Liver (tissue), 3 donors: ENCODE measurements around the gene C2CD4D.

Experiments
- ATF3 ChIP-seq: IDR thresholded peaks from 2 replicates; pipeline ENCODE4 v1.6.1; 2016; ENCODE audit warnings: antibody characterized with exemption
- CTCF ChIP-seq: fragments of 150-350 bp; IDR thresholded peaks from 2 replicates; pipeline ENCODE4 v1.5.1; 2017; ENCODE audit warnings: improper control_type of control experiment, low read depth, low read length; ENCODE audit not compliant: missing input control
- EGR1 ChIP-seq, 2 donors: IDR thresholded peaks; 2 replicates each; pipeline ENCODE4 v1.6.1; 2016 to 2018; ENCODE audit warnings: antibody characterized with exemption in 2 of 2, low read depth in 2 of 2
- FOXA1 ChIP-seq: IDR thresholded peaks from 2 replicates; pipeline ENCODE4 v1.6.1; 2016; ENCODE audit warnings: antibody characterized with exemption
- FOXA2 ChIP-seq: IDR thresholded peaks from 2 replicates; pipeline ENCODE4 v1.6.1; 2016; ENCODE audit warnings: antibody characterized with exemption
- MAX ChIP-seq: IDR thresholded peaks from 2 replicates; pipeline ENCODE4 v1.6.1; 2016; ENCODE audit warnings: antibody characterized with exemption
- RAD21 ChIP-seq, 2 donors: IDR thresholded peaks; 2 replicates each; pipeline ENCODE4 v1.6.1; 2016; ENCODE audit warnings: antibody characterized with exemption in 2 of 2, mild to moderate bottlenecking in 2 of 2
- RXRA ChIP-seq, 2 donors: IDR thresholded peaks; 2 replicates each; pipeline ENCODE4 v1.6.1; 2017 to 2018; ENCODE audit warnings: antibody characterized with exemption in 2 of 2, mild to moderate bottlenecking in 1 of 2
- SP1 ChIP-seq: IDR thresholded peaks from 2 replicates; pipeline ENCODE4 v1.6.1; 2018; ENCODE audit warnings: antibody characterized with exemption, mild to moderate bottlenecking
- ZBTB33 ChIP-seq: IDR thresholded peaks from 2 replicates; pipeline ENCODE4 v1.6.1; 2016; ENCODE audit warnings: antibody characterized with exemption
- TF ChIP-seq, protein P1 (sequence below): IDR thresholded peaks from 2 replicates; pipeline ENCODE4 v1.6.1; 2016; ENCODE audit warnings: antibody characterized with exemption, mild to moderate bottlenecking
- donor health status: healthy.
- donor health status: healthy.

DNA sequence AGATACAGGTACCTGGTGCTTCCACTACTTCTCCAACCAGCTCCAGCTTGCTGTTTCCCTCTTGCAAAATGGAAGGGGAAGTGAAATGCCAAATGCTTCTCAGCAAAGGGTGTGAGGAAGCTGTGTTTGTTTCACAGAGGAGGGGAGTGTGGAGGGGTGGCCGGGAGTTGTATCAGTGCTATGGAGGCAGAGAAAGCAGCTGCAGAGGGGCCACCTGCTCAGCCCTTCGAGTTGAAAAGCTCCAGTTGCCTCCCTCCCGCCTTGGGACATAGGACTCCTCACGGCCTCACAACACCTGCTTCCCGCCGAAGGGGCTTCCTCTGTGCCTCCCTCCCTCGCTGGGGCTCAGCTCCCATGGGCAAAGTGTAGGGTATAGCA lies 22.3 kb downstream of the C2CD4D start:
- no peak for TF ChIP-seq RAD21 (IDR thresholded peaks at IDR 0.05)
- TF ChIP-seq CTCF, result no peak
- TF ChIP-seq MAX, result no peak
- TF ChIP-seq RXRA (IDR thresholded peaks at IDR 0.05), result no peak
- no peak for TF ChIP-seq SP1
- no peak for TF ChIP-seq FOXA2
- TF ChIP-seq, protein P1, sequence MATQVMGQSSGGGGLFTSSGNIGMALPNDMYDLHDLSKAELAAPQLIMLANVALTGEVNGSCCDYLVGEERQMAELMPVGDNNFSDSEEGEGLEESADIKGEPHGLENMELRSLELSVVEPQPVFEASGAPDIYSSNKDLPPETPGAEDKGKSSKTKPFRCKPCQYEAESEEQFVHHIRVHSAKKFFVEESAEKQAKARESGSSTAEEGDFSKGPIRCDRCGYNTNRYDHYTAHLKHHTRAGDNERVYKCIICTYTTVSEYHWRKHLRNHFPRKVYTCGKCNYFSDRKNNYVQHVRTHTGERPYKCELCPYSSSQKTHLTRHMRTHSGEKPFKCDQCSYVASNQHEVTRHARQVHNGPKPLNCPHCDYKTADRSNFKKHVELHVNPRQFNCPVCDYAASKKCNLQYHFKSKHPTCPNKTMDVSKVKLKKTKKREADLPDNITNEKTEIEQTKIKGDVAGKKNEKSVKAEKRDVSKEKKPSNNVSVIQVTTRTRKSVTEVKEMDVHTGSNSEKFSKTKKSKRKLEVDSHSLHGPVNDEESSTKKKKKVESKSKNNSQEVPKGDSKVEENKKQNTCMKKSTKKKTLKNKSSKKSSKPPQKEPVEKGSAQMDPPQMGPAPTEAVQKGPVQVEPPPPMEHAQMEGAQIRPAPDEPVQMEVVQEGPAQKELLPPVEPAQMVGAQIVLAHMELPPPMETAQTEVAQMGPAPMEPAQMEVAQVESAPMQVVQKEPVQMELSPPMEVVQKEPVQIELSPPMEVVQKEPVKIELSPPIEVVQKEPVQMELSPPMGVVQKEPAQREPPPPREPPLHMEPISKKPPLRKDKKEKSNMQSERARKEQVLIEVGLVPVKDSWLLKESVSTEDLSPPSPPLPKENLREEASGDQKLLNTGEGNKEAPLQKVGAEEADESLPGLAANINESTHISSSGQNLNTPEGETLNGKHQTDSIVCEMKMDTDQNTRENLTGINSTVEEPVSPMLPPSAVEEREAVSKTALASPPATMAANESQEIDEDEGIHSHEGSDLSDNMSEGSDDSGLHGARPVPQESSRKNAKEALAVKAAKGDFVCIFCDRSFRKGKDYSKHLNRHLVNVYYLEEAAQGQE, result no peak
- no peak for TF ChIP-seq ZBTB33
- no peak for TF ChIP-seq EGR1 (IDR thresholded peaks at IDR 0.05; ENCODE audit: low read depth in 2 of 2)
- TF ChIP-seq FOXA1, result no peak
- TF ChIP-seq ATF3, result no peak
